Liver (tissue), 9 donors: Measurements from ENCODE around the gene MASP1. TPM values are rescaled to one million over a fixed set of nuclear protein-coding genes. Genes with fewer than 3 reads are reported as not detected.
"Not testable (repeated sequence)": the region's sequence is repeated elsewhere in the genome, so short reads cannot be mapped to it uniquely, and the experiment has no call there.

ENCODE experiments used
- DNase-seq: peaks from one replicate; pipeline ENCODE4 v3.0.0-alpha.2; 2017; ENCODE audit warnings: low spot score
- H3K27ac ChIP-seq, 2 donors: one replicate each; pipeline ENCODE4 v1.7.0; 2013; ENCODE audit warnings: inconsistent platforms in 2 of 2, low read length in 2 of 2, control low read depth in 1 of 2, low read depth in 1 of 2, mild to moderate bottlenecking in 1 of 2
- H3K27me3 ChIP-seq, 4 donors: one replicate each; pipeline versions ENCODE4 v1.6.1 to v1.7.0; 2013; ENCODE audit warnings: low read length in 3 of 4, inconsistent platforms in 1 of 4, mild to moderate bottlenecking in 1 of 4, moderate library complexity in 1 of 4; ENCODE audit not compliant: control insufficient read depth in 4 of 4, insufficient read depth in 4 of 4
- H3K36me3 ChIP-seq, 4 donors: one replicate each; pipeline versions ENCODE4 v1.6.1 to v1.7.0; 2013; ENCODE audit warnings: low read length in 3 of 4, mild to moderate bottlenecking in 3 of 4, low read depth in 1 of 4, moderate library complexity in 1 of 4; ENCODE audit not compliant: control insufficient read depth in 4 of 4, insufficient read depth in 3 of 4
- H3K4me1 ChIP-seq, 4 donors: one replicate each; pipeline versions ENCODE4 v1.6.1 to v1.7.0; 2013; ENCODE audit warnings: low read length in 3 of 4, mild to moderate bottlenecking in 3 of 4, moderate library complexity in 1 of 4; ENCODE audit not compliant: control insufficient read depth in 4 of 4, insufficient read depth in 4 of 4
- H3K4me3 ChIP-seq, 3 donors: one replicate each; pipeline versions ENCODE4 v1.6.1 to v1.7.0; 2013; ENCODE audit warnings: low read length in 3 of 3, control low read depth in 1 of 3, low read depth in 1 of 3, mild to moderate bottlenecking in 1 of 3
- H3K9ac ChIP-seq, 2 donors: one replicate each; pipeline ENCODE4 v1.7.0; 2013; ENCODE audit warnings: low read length in 2 of 2, mild to moderate bottlenecking in 2 of 2, moderate library complexity in 2 of 2, control low read depth in 1 of 2, low read depth in 1 of 2
- H3K9me3 ChIP-seq, 4 donors: one replicate each; pipeline versions ENCODE4 v1.6.1 to v1.7.0; 2013; ENCODE audit warnings: low read length in 3 of 4; ENCODE audit not compliant: control insufficient read depth in 4 of 4
- CTCF ChIP-seq: fragments of 150-350 bp; IDR thresholded peaks from 2 replicates; pipeline ENCODE4 v1.5.1; 2017; ENCODE audit warnings: improper control_type of control experiment, low read depth, low read length; ENCODE audit not compliant: missing input control
- FOXA1 ChIP-seq: IDR thresholded peaks from 2 replicates; pipeline ENCODE4 v1.6.1; 2016; ENCODE audit warnings: antibody characterized with exemption
- FOXA2 ChIP-seq: IDR thresholded peaks from 2 replicates; pipeline ENCODE4 v1.6.1; 2016; ENCODE audit warnings: antibody characterized with exemption
- HNF4A ChIP-seq, 2 donors: conservative IDR thresholded peaks; 2 replicates each; pipeline ENCODE4 v1.6.1; 2016; ENCODE audit warnings: antibody characterized with exemption in 2 of 2, mild to moderate bottlenecking in 2 of 2
- HNF4G ChIP-seq: IDR thresholded peaks from 2 replicates; pipeline ENCODE4 v1.6.1; 2016; ENCODE audit warnings: antibody characterized with exemption
- JUND ChIP-seq, 2 donors: IDR thresholded peaks; 2 replicates each; pipeline ENCODE4 v1.6.1; 2016; ENCODE audit warnings: antibody characterized with exemption in 2 of 2
- MAX ChIP-seq: IDR thresholded peaks from 2 replicates; pipeline ENCODE4 v1.6.1; 2016; ENCODE audit warnings: antibody characterized with exemption
- NR2F2 ChIP-seq: IDR thresholded peaks from 2 replicates; pipeline ENCODE4 v1.6.1; 2016; ENCODE audit warnings: antibody characterized with exemption
- REST ChIP-seq: IDR thresholded peaks from 2 replicates; pipeline ENCODE4 v1.6.1; 2016; ENCODE audit warnings: antibody characterized with exemption, mild to moderate bottlenecking
- RXRA ChIP-seq, 2 donors: IDR thresholded peaks; 2 replicates each; pipeline ENCODE4 v1.6.1; 2017 to 2018; ENCODE audit warnings: antibody characterized with exemption in 2 of 2, mild to moderate bottlenecking in 1 of 2
- TAF1 ChIP-seq: conservative IDR thresholded peaks from 2 replicates; pipeline ENCODE4 v1.6.1; 2016; ENCODE audit warnings: antibody characterized with exemption, mild to moderate bottlenecking
- YY1 ChIP-seq: IDR thresholded peaks from 2 replicates; pipeline ENCODE4 v1.6.1; 2016; ENCODE audit warnings: antibody characterized with exemption, mild to moderate bottlenecking
- ZBTB33 ChIP-seq: IDR thresholded peaks from 2 replicates; pipeline ENCODE4 v1.6.1; 2016; ENCODE audit warnings: antibody characterized with exemption
- WGBS: extraction: QIAGEN DNeasy Blood & Tissue Kit; methylation state at CpG from one replicate; pipeline ENCODE4 v1.1.7; 2013; 5-methylcytosine and 5-hydroxymethylcytosine counted together
- polyA plus RNA-seq, 2 donors: library from polyadenylated mRNA; stranded (reverse) in 1 of 2; unstranded in 1 of 2; fragments of 200-250 nt in 1 of 2; fragments of >200 nt in 1 of 2; fragmentation: Nextera tagmentation in 1 of 2; extraction: Ambion mirVana in 1 of 2; gene quantifications; one replicate each; pipeline versions ENCODE4 v1.2.1 to v1.2.3, GENCODE V29; 2013 to 2015
- total RNA-seq, 2 donors: library from RNA; depleted of rRNA; stranded (reverse); fragments of >200 nt; gene quantifications; one replicate each; pipeline ENCODE4 v1.2.3, GENCODE V29; 2014
- donor health status: healthy.
- donor health status: healthy.
- donor health status: healthy.
- donor health status: healthy.
- donor health status: healthy.

Gene MASP1
- total and polyA plus RNA-seq, 4 donors: 53.2 to 83.8 (median 73.8) TPM

- no peak for DNase-seq
- WGBS: 76% methylated on average over 5 of the region's 5 CpGs
These were observed 49.1 kb downstream of the MASP1 start for GRCh38 chr3:187242435-187242834.

GRCh38 chr3:187238835-187239234 is 52.7 kb downstream of the MASP1 start:
- H3K9me3 ChIP-seq, H3K9ac ChIP-seq, DNase-seq, H3K27me3 ChIP-seq, H3K4me3 ChIP-seq, H3K27ac ChIP-seq, H3K4me1 ChIP-seq: not testable (repeated sequence)
- peaks cover 5 to 72% (median 45%) of the 10 kb centered on the region in 4 donors for H3K36me3 ChIP-seq
- WGBS: 97% methylated on average over 4 of the region's 4 CpGs

More at GRCh38 chr3:187242435-187242834, 49.1 kb downstream of the MASP1 start:
- H3K9ac ChIP-seq: no peak overlapping the region
- H3K27ac ChIP-seq: no peak overlapping the region
- H3K9me3 ChIP-seq: no peaks in the 10 kb centered on the region
- peaks cover 0 to 59% (median 36%) of the 10 kb centered on the region in 4 donors for H3K36me3 ChIP-seq
- TF ChIP-seq NR2F2 (no peak), ZBTB33 (no peak), YY1 (no peak), MAX (no peak), FOXA1 (no peak), FOXA2 (no peak), REST (no peak), HNF4A (conservative IDR thresholded peaks at IDR 0.05) (no peak), HNF4G (no peak)
- no peak overlapping the region for H3K4me3 ChIP-seq
- no peaks in the 10 kb centered on the region for H3K27me3 ChIP-seq
- no peaks in the 10 kb centered on the region for H3K4me1 ChIP-seq

GRCh38 chr3:187238239-187238638 is 53.3 kb downstream of the MASP1 start:
- 93% methylated on average over 1 of the region's 1 CpG for whole genome bisulfite sequencing
- no peak for TF ChIP-seq HNF4G
- TF ChIP-seq FOXA1: no peak
- no peak for TF ChIP-seq RXRA (IDR thresholded peaks at IDR 0.05)
- no peak for TF ChIP-seq REST
- no peak for TF ChIP-seq MAX
- no peak for TF ChIP-seq ZBTB33
- no peak for TF ChIP-seq FOXA2
- TF ChIP-seq CTCF: no peak
- no peak for TF ChIP-seq JUND (IDR thresholded peaks at IDR 0.05)
- no peak for TF ChIP-seq TAF1
- no peak for TF ChIP-seq YY1

More at GRCh38 chr3:187238239-187238638, 53.3 kb downstream of the MASP1 start:
- Histone ChIP-seq H3K4me3 (no peak overlapping the region), H3K9ac (no peak overlapping the region), H3K9me3 (no peaks in the 10 kb centered on the region), H3K4me1 (no peaks in the 10 kb centered on the region), H3K36me3 (peaks cover 5 to 66% (median 43%) of the 10 kb centered on the region in 4 donors), H3K27ac (no peak overlapping the region), H3K27me3 (no peaks in the 10 kb centered on the region)
- DNase-seq: no peak
